Thoracic aorta (tissue), 2 donors: ENCODE data around the gene CLCN1. TPM values are rescaled to one million over a fixed set of nuclear protein-coding genes. Genes with fewer than 3 reads are reported as not detected.

Experiments
- ATAC-seq: fragments of 150-250 bp; one replicate; pipeline ENCODE4 v1.8.0; 2017; ENCODE audit warnings: low read depth; ENCODE audit not compliant: insufficient number of reproducible peaks, low FRiP score
- DNase-seq: peaks from one replicate; pipeline ENCODE4 v3.0.0-alpha.2; 2020; ENCODE audit warnings: low spot score
- H3K27ac ChIP-seq, 2 donors: fragments of 200-600 bp; sonication (generic); 1 replicate in 1 of 2; 2 replicates in 1 of 2; pipeline ENCODE4 v1.5.1; 2016; ENCODE audit warnings: mild to moderate bottlenecking in 2 of 2, moderate library complexity in 2 of 2
- H3K27me3 ChIP-seq: fragments of 200-600 bp; sonication (generic); replicated peaks from 2 replicates; pipeline ENCODE4 v1.6.0; 2016; ENCODE audit warnings: mild to moderate bottlenecking; ENCODE audit not compliant: insufficient read depth
- H3K36me3 ChIP-seq: fragments of 200-600 bp; sonication (generic); one replicate; pipeline ENCODE4 v1.5.1; 2016
- H3K4me1 ChIP-seq, 2 donors: fragments of 200-600 bp; sonication (generic); 1 replicate in 1 of 2; 2 replicates in 1 of 2; pipeline versions ENCODE4 v1.5.1 to v1.6.0; 2016; ENCODE audit warnings: low read depth in 2 of 2, mild to moderate bottlenecking in 1 of 2; ENCODE audit not compliant: control insufficient read depth in 1 of 2
- H3K4me3 ChIP-seq: fragments of 200-600 bp; sonication (generic); 2 replicates; pipeline ENCODE4 v1.5.1; 2016; ENCODE audit warnings: mild to moderate bottlenecking
- H3K9me3 ChIP-seq: fragments of 200-600 bp; sonication (generic); 2 replicates; pipeline ENCODE4 v1.5.1; 2016
- total RNA-seq, 2 donors: library from RNA; depleted of rRNA; stranded (reverse); fragments of >200 nt; gene quantifications; one replicate each; pipeline versions ENCODE4 v1.1.0 to v1.2.3, GENCODE V29; 2016
- TF ChIP-seq, protein P1 (sequence below): fragments of 200-600 bp; sonication (generic); IDR thresholded peaks from one replicate; pipeline ENCODE4 v1.5.1; 2019; ENCODE audit warnings: antibody characterized with exemption

The CLCN1 gene
- total RNA-seq, 2 donors from 2014 or later, result 0.68 TPM; not detected in 1

DNA sequence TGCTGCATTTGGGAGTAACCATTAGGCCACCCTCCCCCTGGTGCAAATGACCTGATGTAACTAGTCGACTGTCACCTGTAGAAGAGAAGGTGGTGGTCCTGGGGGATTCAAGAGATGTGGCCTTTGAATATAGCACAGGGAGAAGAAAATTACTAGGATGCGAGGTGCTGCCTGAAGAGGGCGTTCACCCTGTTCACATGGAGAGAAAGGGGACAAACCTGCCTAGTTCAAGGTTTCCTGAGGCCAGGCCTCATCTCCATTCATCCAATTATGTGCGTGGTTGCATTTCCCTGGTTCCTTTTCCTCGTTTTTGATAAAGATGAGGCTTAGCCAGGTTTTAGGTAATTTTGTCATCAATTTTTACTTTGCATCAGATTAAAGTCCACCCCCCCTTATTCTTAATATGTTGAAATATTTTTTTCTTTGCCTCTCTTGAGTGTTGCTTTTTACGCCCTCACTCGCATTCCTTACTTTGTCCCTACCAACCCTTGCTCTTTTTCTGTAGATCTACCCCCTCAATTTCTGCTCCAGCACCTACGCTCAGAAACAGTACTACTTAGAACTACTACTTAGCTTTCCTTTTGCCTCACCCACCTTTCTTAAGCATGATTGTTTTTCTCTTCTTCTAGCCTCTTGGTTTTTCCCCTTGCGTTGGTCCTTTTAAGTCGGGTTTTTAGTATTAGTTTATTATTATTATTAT lies 13.7 kb downstream of the CLCN1 start:
- no peaks in the 10 kb centered on the region for H3K27me3 ChIP-seq
- TF ChIP-seq, protein P1, sequence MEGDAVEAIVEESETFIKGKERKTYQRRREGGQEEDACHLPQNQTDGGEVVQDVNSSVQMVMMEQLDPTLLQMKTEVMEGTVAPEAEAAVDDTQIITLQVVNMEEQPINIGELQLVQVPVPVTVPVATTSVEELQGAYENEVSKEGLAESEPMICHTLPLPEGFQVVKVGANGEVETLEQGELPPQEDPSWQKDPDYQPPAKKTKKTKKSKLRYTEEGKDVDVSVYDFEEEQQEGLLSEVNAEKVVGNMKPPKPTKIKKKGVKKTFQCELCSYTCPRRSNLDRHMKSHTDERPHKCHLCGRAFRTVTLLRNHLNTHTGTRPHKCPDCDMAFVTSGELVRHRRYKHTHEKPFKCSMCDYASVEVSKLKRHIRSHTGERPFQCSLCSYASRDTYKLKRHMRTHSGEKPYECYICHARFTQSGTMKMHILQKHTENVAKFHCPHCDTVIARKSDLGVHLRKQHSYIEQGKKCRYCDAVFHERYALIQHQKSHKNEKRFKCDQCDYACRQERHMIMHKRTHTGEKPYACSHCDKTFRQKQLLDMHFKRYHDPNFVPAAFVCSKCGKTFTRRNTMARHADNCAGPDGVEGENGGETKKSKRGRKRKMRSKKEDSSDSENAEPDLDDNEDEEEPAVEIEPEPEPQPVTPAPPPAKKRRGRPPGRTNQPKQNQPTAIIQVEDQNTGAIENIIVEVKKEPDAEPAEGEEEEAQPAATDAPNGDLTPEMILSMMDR, result no peak
- ATAC-seq, result no peak
- no peak for DNase-seq
- no peaks in the 10 kb centered on the region for H3K4me1 ChIP-seq
- no peak overlapping the region for H3K4me3 ChIP-seq
- H3K27ac ChIP-seq, result no peak overlapping the region
- no peaks in the 10 kb centered on the region for H3K36me3 ChIP-seq
- H3K9me3 ChIP-seq, result no peaks in the 10 kb centered on the region

DNA sequence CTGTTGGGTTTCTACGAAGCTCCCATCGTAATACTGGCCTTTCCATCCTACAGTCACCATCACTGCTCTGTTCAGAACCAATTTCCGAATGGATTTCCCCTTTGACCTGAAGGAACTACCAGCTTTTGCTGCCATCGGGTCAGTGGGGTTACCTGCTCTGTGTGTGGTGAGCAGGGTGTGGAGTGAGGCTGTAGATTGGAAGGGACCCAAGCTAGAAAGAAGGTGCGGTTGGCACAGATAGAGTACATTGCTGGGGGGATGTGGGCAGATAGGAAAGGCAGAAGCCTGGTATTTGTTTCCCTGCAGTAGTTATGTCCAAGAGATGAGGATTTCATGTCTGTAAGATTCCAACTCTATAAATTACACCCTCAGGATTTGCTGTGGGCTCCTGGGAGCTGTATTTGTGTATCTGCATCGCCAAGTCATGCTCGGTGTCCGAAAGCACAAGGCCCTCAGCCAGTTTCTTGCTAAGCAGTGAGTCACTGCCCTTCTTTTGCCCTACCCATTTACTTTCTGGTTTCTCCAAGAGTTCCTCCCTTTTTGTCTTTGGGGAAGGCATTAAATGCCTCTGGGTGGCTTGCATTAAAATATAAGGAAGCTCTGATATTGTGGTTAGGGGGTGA lies 15.4 kb downstream of the CLCN1 start:
- no peak for DNase-seq

DNA sequence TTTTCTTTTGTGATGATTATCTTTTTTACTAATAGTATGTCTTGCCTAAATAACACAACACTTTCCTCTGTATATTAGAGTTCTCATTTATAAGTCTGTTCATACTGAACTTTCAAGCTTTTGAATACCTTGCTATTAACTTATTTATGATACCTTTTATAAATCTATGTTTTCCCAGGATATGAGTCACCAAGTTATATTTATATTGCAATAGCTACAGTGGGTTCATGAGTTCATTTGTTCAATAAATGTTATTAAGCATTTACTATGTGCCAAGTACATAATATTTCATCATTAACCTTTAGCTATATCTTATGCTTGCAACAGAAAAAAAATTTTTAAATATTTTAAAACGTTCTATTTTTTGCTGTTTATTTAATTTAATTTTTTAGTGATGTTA lies 18.3 kb downstream of the CLCN1 start:
- no peaks in the 10 kb centered on the region for H3K27me3 ChIP-seq
- no peak overlapping the region for H3K4me3 ChIP-seq
- ATAC-seq, result no peak
- TF ChIP-seq, protein P1, result no peak
- H3K9me3 ChIP-seq, result no peaks in the 10 kb centered on the region
- no peaks in the 10 kb centered on the region for H3K4me1 ChIP-seq
- no peaks in the 10 kb centered on the region for H3K36me3 ChIP-seq
- H3K27ac ChIP-seq, result no peak overlapping the region
- no peak for DNase-seq

More for the DNA sequence above, 15.4 kb downstream of the CLCN1 start:
- no peak overlapping the region for H3K4me3 ChIP-seq
- H3K4me1 ChIP-seq, result no peaks in the 10 kb centered on the region
- H3K27me3 ChIP-seq, result no peaks in the 10 kb centered on the region
- no peaks in the 10 kb centered on the region for H3K9me3 ChIP-seq
- H3K36me3 ChIP-seq, result no peaks in the 10 kb centered on the region
- no peak for ATAC-seq
- no peak overlapping the region for H3K27ac ChIP-seq
- TF ChIP-seq, protein P1, result no peak

DNA sequence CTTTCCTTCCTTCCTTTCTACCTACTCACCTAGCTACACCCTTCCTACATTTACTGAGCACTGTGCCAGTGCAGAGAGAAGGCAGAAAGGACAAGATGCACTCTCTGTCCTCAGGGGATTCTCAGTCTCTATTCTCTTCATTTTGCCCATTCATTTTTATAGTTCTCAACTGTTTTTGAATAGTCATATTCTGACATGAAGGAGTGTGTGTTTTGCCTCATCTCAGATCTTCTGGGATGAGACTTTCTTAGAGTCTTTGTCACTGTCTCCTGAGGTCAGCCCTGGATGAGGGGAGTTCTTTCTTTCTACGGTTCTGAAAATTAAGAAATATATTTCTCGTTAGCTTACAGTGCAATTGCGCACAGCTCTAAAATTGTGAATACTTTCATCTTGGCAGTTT lies 21.3 kb downstream of the CLCN1 start:
- ATAC-seq, result no peak
- H3K9me3 ChIP-seq, result no peaks in the 10 kb centered on the region
- H3K27ac ChIP-seq, result no peak overlapping the region

DNA sequence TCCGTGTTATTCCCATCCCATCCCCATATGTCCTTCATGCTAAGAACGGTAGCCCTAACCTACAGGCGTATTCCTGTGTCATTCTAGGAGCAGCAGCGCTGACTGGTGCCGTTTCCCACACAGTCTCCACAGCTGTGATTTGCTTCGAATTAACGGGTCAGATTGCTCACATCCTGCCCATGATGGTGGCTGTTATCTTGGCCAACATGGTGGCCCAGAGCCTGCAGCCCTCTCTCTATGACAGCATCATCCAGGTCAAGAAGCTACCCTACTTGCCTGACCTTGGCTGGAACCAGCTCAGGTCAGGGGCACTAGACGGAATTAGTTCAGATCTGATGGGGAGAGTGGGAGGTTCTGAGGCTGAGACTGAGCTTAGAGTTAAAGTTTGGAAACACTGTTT lies 25.9 kb downstream of the CLCN1 start:
- H3K27ac ChIP-seq, result no peak overlapping the region
- H3K27me3 ChIP-seq, result no peaks in the 10 kb centered on the region
- no peak overlapping the region for H3K4me3 ChIP-seq
- H3K4me1 ChIP-seq, result peaks cover 0 to 6% of the 10 kb centered on the region in 2 donors
- H3K9me3 ChIP-seq, result no peaks in the 10 kb centered on the region
- ATAC-seq (no peak), DNase-seq (no peak)
- TF ChIP-seq, protein P1, result no peak
- H3K36me3 ChIP-seq, result no peaks in the 10 kb centered on the region

More for the DNA sequence above, 21.3 kb downstream of the CLCN1 start:
- Histone ChIP-seq H3K4me3 (no peak overlapping the region), H3K36me3 (no peaks in the 10 kb centered on the region), H3K27me3 (no peaks in the 10 kb centered on the region), H3K4me1 (no peaks in the 10 kb centered on the region)
- TF ChIP-seq, protein P1, result no peak
- no peak for DNase-seq
